A673 (cell line): Measurements from ENCODE around the gene PPP1R13L. TPM values are rescaled to one million over a fixed set of nuclear protein-coding genes. Genes with fewer than 3 reads are reported as not detected.

Experiments used
- BruUV-seq: library from RNA; stranded (reverse); fragments of 400-500 nt; replicated peaks from 2 replicates; lab custom pipeline; 2021; lab: Mats Ljungman, UMichigan
- CTCF ChIA-PET: fragments of 300-600 bp; sonication (Branson Sonifier 250); formaldehyde crosslinking; loops from one replicate; lab custom pipeline; 2022; ENCODE audit warnings: antibody characterized with exemption; lab: Charles Lee
- POLR2A ChIA-PET: fragments of 300-600 bp; sonication (Branson Sonifier 250); formaldehyde crosslinking; loops from one replicate; lab custom pipeline; 2022; ENCODE audit warnings: antibody characterized with exemption; ENCODE audit not compliant: low non-redundant PET; lab: Charles Lee
- DNase-seq: peaks from one replicate; pipeline ENCODE4 v3.0.0-alpha.2; 2015; ENCODE audit warnings: low spot score
- H3K27ac ChIP-seq: fragments of 200-600 bp; sonication (generic); 2 replicates; pipeline ENCODE4 v1.5.1; 2016; ENCODE audit warnings: mixed run types, low read depth, mild to moderate bottlenecking, mixed read lengths, antibody characterized with exemption, low read length; ENCODE audit not compliant: poor library complexity, severe bottlenecking
- H3K27me3 ChIP-seq: fragments of 200-600 bp; sonication (generic); replicated peaks from 2 replicates; pipeline ENCODE4 v1.6.1; 2017; ENCODE audit warnings: mixed run types, low read depth, mild to moderate bottlenecking, mixed read lengths, antibody characterized with exemption, low read length; ENCODE audit not compliant: insufficient read depth, poor library complexity
- H3K36me3 ChIP-seq: fragments of 200-600 bp; sonication (generic); 2 replicates; pipeline ENCODE4 v1.6.1; 2016; ENCODE audit warnings: mixed run types, mild to moderate bottlenecking, mixed read lengths, antibody characterized with exemption, low read length; ENCODE audit not compliant: insufficient read depth, poor library complexity, severe bottlenecking
- H3K4me1 ChIP-seq: fragments of 200-600 bp; sonication (generic); 2 replicates; pipeline ENCODE4 v1.6.1; 2017; ENCODE audit warnings: mixed run types, mild to moderate bottlenecking, mixed read lengths, antibody characterized with exemption, low read length; ENCODE audit not compliant: insufficient read depth, poor library complexity, severe bottlenecking
- H3K4me3 ChIP-seq: fragments of 200-600 bp; sonication (generic); 2 replicates; pipeline ENCODE4 v1.5.1; 2016; ENCODE audit warnings: low read depth, mixed run types, mild to moderate bottlenecking, mixed read lengths, low read length; ENCODE audit not compliant: poor library complexity, severe bottlenecking
- H3K9me3 ChIP-seq: fragments of 200-600 bp; sonication (generic); 2 replicates; pipeline ENCODE4 v1.6.1; 2016; ENCODE audit warnings: mixed run types, low read depth, mild to moderate bottlenecking, mixed read lengths, antibody characterized with exemption, low read length; ENCODE audit not compliant: poor library complexity, severe bottlenecking
- EZH2 ChIP-seq: fragments of 200-600 bp; sonication (generic); IDR thresholded peaks from 2 replicates; pipeline ENCODE4 v1.6.1; 2017; ENCODE audit warnings: borderline replicate concordance, low read depth, mild to moderate bottlenecking, mixed read lengths, antibody characterized with exemption, low read length; ENCODE audit not compliant: poor library complexity, severe bottlenecking
- intact Hi-C: fragments of 100-400 bp; cut with micrococcal nuclease; formaldehyde crosslinking; loops from one replicate; pipeline ENCODE4 v1.10.0; 2022; ENCODE audit not compliant: unreplicated experiment
- total RNA-seq: library from RNA; stranded (reverse); gene quantifications from 2 replicates; pipeline ENCODE4 v1.2.3, GENCODE V29; 2021
- TF ChIP-seq, protein P1 (sequence below): fragments of 300-800, 200-600 bp; sonication (generic); conservative IDR thresholded peaks from 2 replicates; pipeline ENCODE4 v1.5.1; 2017; ENCODE audit warnings: low read depth, mild to moderate bottlenecking, antibody characterized with exemption, low read length, moderate library complexity, mixed read lengths

Gene PPP1R13L
- total RNA-seq, 1 experiment from 2014 or later = 5.5 TPM

DNA sequence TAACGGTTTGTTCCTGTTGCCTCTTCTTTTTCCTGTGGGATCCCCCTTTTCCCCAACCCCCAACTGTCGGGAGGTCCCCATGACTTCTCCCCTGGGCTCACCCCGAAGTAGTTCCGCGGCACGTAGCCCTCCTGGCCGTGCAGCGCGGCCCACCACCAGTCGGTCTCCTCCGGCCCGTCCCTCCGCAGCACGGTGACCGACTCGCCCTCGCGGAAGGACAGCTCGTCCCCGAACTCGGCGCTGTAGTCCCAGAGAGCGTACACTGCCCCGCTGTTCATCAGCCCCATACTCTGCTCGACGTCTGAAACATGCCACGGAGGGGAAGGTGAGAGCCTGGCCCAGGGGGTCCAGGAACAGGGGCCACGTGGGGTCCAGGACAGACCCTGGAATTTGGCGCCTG is 22.4 kb downstream of the PPP1R13L start:
- CTCF ChIA-PET = no interaction called here

GRCh38 chr19:45380107-45380506 is 24.8 kb downstream of the PPP1R13L start:
- CTCF ChIA-PET = interaction anchor here (0.7 kb wide), 1 partner anchor 349 kb away, joined by 3 read pairs; no protein-coding TSS in a partner anchor
- Histone ChIP-seq H3K4me1 (peaks cover 4% of the 10 kb centered on the region), H3K4me3 (no peak overlapping the region), H3K36me3 (no peaks in the 10 kb centered on the region), H3K27me3 (peaks cover 3% of the 10 kb centered on the region), H3K27ac (no peak overlapping the region), H3K9me3 (no peaks in the 10 kb centered on the region)
- TF ChIP-seq, protein P1, sequence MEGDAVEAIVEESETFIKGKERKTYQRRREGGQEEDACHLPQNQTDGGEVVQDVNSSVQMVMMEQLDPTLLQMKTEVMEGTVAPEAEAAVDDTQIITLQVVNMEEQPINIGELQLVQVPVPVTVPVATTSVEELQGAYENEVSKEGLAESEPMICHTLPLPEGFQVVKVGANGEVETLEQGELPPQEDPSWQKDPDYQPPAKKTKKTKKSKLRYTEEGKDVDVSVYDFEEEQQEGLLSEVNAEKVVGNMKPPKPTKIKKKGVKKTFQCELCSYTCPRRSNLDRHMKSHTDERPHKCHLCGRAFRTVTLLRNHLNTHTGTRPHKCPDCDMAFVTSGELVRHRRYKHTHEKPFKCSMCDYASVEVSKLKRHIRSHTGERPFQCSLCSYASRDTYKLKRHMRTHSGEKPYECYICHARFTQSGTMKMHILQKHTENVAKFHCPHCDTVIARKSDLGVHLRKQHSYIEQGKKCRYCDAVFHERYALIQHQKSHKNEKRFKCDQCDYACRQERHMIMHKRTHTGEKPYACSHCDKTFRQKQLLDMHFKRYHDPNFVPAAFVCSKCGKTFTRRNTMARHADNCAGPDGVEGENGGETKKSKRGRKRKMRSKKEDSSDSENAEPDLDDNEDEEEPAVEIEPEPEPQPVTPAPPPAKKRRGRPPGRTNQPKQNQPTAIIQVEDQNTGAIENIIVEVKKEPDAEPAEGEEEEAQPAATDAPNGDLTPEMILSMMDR = no peak
- TF ChIP-seq EZH2 = no peak
- POLR2A ChIA-PET = no interaction called here
- no peak for DNase-seq
- intact Hi-C loops = no loop called here
- no TSS peak for BruUV-seq

More for the DNA sequence above, 22.4 kb downstream of the PPP1R13L start:
- H3K36me3 ChIP-seq = no peaks in the 10 kb centered on the region
- peaks cover 3% of the 10 kb centered on the region for H3K4me1 ChIP-seq
- H3K27ac ChIP-seq = no peak overlapping the region
- no TSS peak for BruUV-seq
- no peaks in the 10 kb centered on the region for H3K9me3 ChIP-seq
- peaks cover 16% of the 10 kb centered on the region for H3K27me3 ChIP-seq
- POLR2A ChIA-PET = no interaction called here
- intact Hi-C loops = no loop called here
- no peak for DNase-seq
- no peak overlapping the region for H3K4me3 ChIP-seq
- TF ChIP-seq EZH2 = no peak
- TF ChIP-seq, protein P1 = no peak

- DNase-seq = peak; percentile 82
These were observed 28.7 kb downstream of the PPP1R13L start for GRCh38 chr19:45376045-45376724.

More at GRCh38 chr19:45376045-45376724, 28.7 kb downstream of the PPP1R13L start:
- ChIA-PET POLR2A (no interaction called here), CTCF (interaction anchor here (0.7 kb wide), 1 partner anchor 26 kb away, joined by 8 read pairs; no protein-coding TSS in a partner anchor)
- no peaks in the 10 kb centered on the region for H3K27me3 ChIP-seq
- TF ChIP-seq, protein P1 = no peak
- no peak for TF ChIP-seq EZH2
- no peaks in the 10 kb centered on the region for H3K36me3 ChIP-seq
- BruUV-seq = no TSS peak
- no peaks in the 10 kb centered on the region for H3K9me3 ChIP-seq
- intact Hi-C loops = no loop called here
- H3K4me3 ChIP-seq = no peak overlapping the region
- peaks cover 4% of the 10 kb centered on the region for H3K4me1 ChIP-seq
- peak overlapping the region; percentile 62 for H3K27ac ChIP-seq
